K562 (cell line): Measurements from ENCODE around the gene NAPB. TPM values are rescaled to one million over a fixed set of nuclear protein-coding genes. Genes with fewer than 3 reads are reported as not detected.

ENCODE experiments used
- BHLHE40 ChIP-seq: IDR thresholded peaks from 2 replicates; pipeline ENCODE4 v1.6.1; 2011; ENCODE audit warnings: low read length, improper control_type of control experiment
- NR1H2 ChIP-seq: sonication (generic); formaldehyde crosslinking; IDR thresholded peaks from 2 replicates; pipeline ENCODE4 v1.4.0; 2020; ENCODE audit warnings: mild to moderate bottlenecking, missing genetic modification reagents
- RERE ChIP-seq: sonication (generic); formaldehyde crosslinking; IDR thresholded peaks from 2 replicates; pipeline ENCODE4 v1.8.0; 2023; ENCODE audit warnings: missing genetic modification reagents, mild to moderate bottlenecking, borderline replicate concordance
- RNF219 ChIP-seq: fragments of 250-450 bp; sonication (Bioruptor Pico); IDR thresholded peaks from 2 replicates; pipeline ENCODE4 v1.5.0; 2022; ENCODE audit warnings: mild to moderate bottlenecking
- SIN3A ChIP-seq, 2 experiments: fragments of 150-350 bp in 1 of 2; IDR thresholded peaks; 2 replicates each; pipeline ENCODE4 v1.6.1; 2011 to 2016; ENCODE audit warnings: borderline replicate concordance in 2 of 2, low read depth in 2 of 2, low read length in 2 of 2, mild to moderate bottlenecking in 2 of 2, moderate library complexity in 2 of 2; ENCODE audit not compliant: control insufficient read depth in 1 of 2
- SMARCA5 ChIP-seq: fragments of 450-650 bp; IDR thresholded peaks from 2 replicates; pipeline ENCODE4 v1.6.1; 2016
- SOX6 ChIP-seq: fragments of 450-650 bp; IDR thresholded peaks from 2 replicates; pipeline ENCODE4 v1.6.1; 2014; ENCODE audit warnings: mild to moderate bottlenecking
- TCF7L2 ChIP-seq: fragments of 150-350 bp; IDR thresholded peaks from 2 replicates; pipeline ENCODE4 v1.6.1; 2016; ENCODE audit warnings: low read depth, mild to moderate bottlenecking, low read length, moderate library complexity
- XRCC5 ChIP-seq: fragments of 200-400 bp; formaldehyde crosslinking; IDR thresholded peaks from 2 replicates; pipeline ENCODE4 v1.6.1; 2017; ENCODE audit warnings: low read depth, mild to moderate bottlenecking, low read length
- ZC3H4 ChIP-seq: sonication (generic); formaldehyde crosslinking; IDR thresholded peaks from 2 replicates; pipeline ENCODE4 v1.9.0; 2021; ENCODE audit warnings: missing genetic modification reagents, borderline replicate concordance
- ZNF23 ChIP-seq: fragments of 250-450 bp; sonication (Bioruptor Pico); IDR thresholded peaks from 2 replicates; pipeline ENCODE4 v1.4.0; 2020; ENCODE audit warnings: mild to moderate bottlenecking
- ZNF696 ChIP-seq: fragments of 250-450 bp; sonication (Bioruptor Pico); conservative IDR thresholded peaks from 2 replicates; pipeline ENCODE4 v1.4.0; 2020; ENCODE audit warnings: mild to moderate bottlenecking, moderate library complexity
- polyA plus RNA-seq, 8 experiments: library from polyadenylated mRNA; depleted of rRNA in 4 of 8; stranded (reverse) in 5 of 8; unstranded in 3 of 8; fragments of >200 nt; fragmentation: Nextera tagmentation in 2 of 8; fragmentation: Illumina TruSeq in 1 of 8; extraction: Ambion mirVana in 2 of 8; extraction: Trizol in 1 of 8; gene quantifications; 2 replicates each; pipeline versions ENCODE4 v1.2.1 to v1.2.3, GENCODE V29; 2011 to 2014; ENCODE audit warnings: inconsistent platforms in 1 of 8, missing spikeins in 1 of 8
- total RNA-seq, 7 experiments: library from RNA; depleted of rRNA in 6 of 7; stranded (reverse); fragments of >200 nt in 6 of 7; fragmentation: Illumina TruSeq in 2 of 7; extraction: Trizol in 2 of 7; gene quantifications; 2 replicates each; pipeline versions ENCODE4 v1.2.1 to v1.2.3, GENCODE V29; 2011 to 2021; ENCODE audit warnings: low replicate concordance in 1 of 7
- TF ChIP-seq, protein P1 (sequence below), 2 experiments: fragments of 450-650 bp in 1 of 2; IDR thresholded peaks; 2 replicates each; pipeline ENCODE4 v1.6.1; 2011 to 2017; ENCODE audit warnings: low read depth in 2 of 2, antibody characterized with exemption in 1 of 2, borderline replicate concordance in 1 of 2, low read length in 1 of 2, mild to moderate bottlenecking in 1 of 2, mixed read lengths in 1 of 2; ENCODE audit not compliant: control insufficient read depth in 1 of 2
- TF ChIP-seq, protein P2 (sequence below): fragments of 450-650 bp; formaldehyde crosslinking; IDR thresholded peaks from 2 replicates; pipeline ENCODE4 v1.4.0; 2022; ENCODE audit warnings: mild to moderate bottlenecking, moderate library complexity
- TF ChIP-seq, protein P3 (sequence below): fragments of 450-650 bp; formaldehyde crosslinking; IDR thresholded peaks from 2 replicates; pipeline ENCODE4 v1.4.0; 2020; ENCODE audit warnings: mild to moderate bottlenecking, moderate library complexity

NAPB gene
- total and polyA plus RNA-seq, 9 of the 15 experiments (the other 6 are each of a cell fraction or from before 2014, with no cell fraction given) = 1.4 to 7.7 (median 5.2) TPM

DNA sequence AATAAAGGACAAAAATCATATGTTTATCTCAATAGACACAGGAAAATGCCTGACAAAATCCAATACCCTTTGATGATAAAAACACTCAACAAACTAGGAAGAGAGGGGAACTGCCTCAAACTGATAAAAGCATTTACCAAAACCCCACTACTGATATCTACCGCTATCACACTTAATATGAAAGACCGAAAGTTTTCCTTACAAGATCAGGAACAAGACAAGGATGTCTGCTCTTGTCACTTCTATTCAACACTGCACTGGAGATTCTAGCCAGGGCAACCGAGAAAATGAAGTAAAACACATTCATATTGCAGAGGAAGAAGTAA lies 34.2 kb downstream of the NAPB start (continued):
- no peak for TF ChIP-seq RERE
- TF ChIP-seq SMARCA5 = no peak
- TF ChIP-seq ZNF23 = no peak
- no peak for TF ChIP-seq ZNF696
- TF ChIP-seq ZC3H4 = no peak
- no peak for TF ChIP-seq XRCC5
- TF ChIP-seq SIN3A (IDR thresholded peaks at IDR 0.05; ENCODE audit: borderline replicate concordance in 2 of 2, control insufficient read depth in 1 of 2, low read depth in 2 of 2, low read length in 2 of 2) = no peak
- TF ChIP-seq RNF219 = no peak
- TF ChIP-seq NR1H2 (CRISPR knock-in tag) = no peak
- TF ChIP-seq, protein P1, sequence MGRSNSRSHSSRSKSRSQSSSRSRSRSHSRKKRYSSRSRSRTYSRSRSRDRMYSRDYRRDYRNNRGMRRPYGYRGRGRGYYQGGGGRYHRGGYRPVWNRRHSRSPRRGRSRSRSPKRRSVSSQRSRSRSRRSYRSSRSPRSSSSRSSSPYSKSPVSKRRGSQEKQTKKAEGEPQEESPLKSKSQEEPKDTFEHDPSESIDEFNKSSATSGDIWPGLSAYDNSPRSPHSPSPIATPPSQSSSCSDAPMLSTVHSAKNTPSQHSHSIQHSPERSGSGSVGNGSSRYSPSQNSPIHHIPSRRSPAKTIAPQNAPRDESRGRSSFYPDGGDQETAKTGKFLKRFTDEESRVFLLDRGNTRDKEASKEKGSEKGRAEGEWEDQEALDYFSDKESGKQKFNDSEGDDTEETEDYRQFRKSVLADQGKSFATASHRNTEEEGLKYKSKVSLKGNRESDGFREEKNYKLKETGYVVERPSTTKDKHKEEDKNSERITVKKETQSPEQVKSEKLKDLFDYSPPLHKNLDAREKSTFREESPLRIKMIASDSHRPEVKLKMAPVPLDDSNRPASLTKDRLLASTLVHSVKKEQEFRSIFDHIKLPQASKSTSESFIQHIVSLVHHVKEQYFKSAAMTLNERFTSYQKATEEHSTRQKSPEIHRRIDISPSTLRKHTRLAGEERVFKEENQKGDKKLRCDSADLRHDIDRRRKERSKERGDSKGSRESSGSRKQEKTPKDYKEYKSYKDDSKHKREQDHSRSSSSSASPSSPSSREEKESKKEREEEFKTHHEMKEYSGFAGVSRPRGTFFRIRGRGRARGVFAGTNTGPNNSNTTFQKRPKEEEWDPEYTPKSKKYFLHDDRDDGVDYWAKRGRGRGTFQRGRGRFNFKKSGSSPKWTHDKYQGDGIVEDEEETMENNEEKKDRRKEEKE (IDR thresholded peaks at IDR 0.05; ENCODE audit: borderline replicate concordance in 1 of 2, control insufficient read depth in 1 of 2, low read depth in 2 of 2, low read length in 1 of 2) = no peak
- TF ChIP-seq, protein P2, sequence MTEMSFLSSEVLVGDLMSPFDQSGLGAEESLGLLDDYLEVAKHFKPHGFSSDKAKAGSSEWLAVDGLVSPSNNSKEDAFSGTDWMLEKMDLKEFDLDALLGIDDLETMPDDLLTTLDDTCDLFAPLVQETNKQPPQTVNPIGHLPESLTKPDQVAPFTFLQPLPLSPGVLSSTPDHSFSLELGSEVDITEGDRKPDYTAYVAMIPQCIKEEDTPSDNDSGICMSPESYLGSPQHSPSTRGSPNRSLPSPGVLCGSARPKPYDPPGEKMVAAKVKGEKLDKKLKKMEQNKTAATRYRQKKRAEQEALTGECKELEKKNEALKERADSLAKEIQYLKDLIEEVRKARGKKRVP (CRISPR knock-in tag) = no peak
- no peak for TF ChIP-seq BHLHE40
- TF ChIP-seq, protein P3, sequence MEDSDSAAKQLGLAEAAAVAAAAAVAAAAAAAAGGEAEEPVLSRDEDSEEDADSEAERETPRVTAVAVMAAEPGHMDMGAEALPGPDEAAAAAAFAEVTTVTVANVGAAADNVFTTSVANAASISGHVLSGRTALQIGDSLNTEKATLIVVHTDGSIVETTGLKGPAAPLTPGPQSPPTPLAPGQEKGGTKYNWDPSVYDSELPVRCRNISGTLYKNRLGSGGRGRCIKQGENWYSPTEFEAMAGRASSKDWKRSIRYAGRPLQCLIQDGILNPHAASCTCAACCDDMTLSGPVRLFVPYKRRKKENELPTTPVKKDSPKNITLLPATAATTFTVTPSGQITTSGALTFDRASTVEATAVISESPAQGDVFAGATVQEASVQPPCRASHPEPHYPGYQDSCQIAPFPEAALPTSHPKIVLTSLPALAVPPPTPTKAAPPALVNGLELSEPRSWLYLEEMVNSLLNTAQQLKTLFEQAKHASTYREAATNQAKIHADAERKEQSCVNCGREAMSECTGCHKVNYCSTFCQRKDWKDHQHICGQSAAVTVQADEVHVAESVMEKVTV (CRISPR knock-in tag) = no peak
- no peak for TF ChIP-seq TCF7L2
- peak; percentile 49; the same call in 1 of the 2 replicates for TF ChIP-seq SOX6
